ENCODE results near the gene HDDC2. TPM values are rescaled to one million over a fixed set of nuclear protein-coding genes. Genes with fewer than 3 reads are reported as not detected.

Gene HDDC2
- total RNA-seq, 1 experiment from 2014 or later, result 95.6 TPM

DNA sequence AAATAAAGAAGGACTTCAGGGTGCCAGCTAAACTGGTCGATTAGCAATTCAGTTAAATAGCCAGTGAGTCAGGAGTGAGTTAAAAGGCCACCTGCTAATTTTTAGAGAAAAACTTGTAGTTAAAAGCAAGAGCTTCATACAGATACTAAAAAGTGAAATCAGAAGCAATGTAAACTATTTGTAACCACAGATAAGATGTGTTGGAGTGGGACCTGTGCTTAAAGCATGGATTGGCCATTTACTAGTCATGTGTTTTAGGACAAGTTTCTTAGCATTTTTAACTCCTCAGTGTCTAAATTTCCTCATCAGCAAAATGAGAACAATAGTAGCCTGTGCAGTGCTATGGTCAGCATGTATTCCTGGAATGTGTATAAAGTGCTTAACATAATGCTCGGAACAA, 23.8 kb upstream of the HDDC2 start:
- DNase-seq (ENCODE audit: low read depth, low spot score) (no peak), ATAC-seq (no peak)
- no peak overlapping the region for H3K4me3 ChIP-seq (replicated peaks in 1 of 2; ENCODE audit: low read depth in 1 of 2, low read length in 2 of 2)
- no peak for TF ChIP-seq MAX (IDR thresholded peaks at IDR 0.05)
- no peak for TF ChIP-seq EZH2 (IDR thresholded peaks at IDR 0.05)
- TF ChIP-seq FOSL1 (IDR thresholded peaks at IDR 0.05; ENCODE audit: low read depth), result no peak
- TF ChIP-seq SIN3A (IDR thresholded peaks at IDR 0.05; ENCODE audit: low read depth), result no peak
- TF ChIP-seq JUND (IDR thresholded peaks at IDR 0.05), result no peak
- no peak for TF ChIP-seq SRF (IDR thresholded peaks at IDR 0.05; ENCODE audit: low read depth)
- TF ChIP-seq REST (IDR thresholded peaks at IDR 0.05; ENCODE audit: low read depth), result no peak
- TF ChIP-seq TCF7L2 (IDR thresholded peaks at IDR 0.05; ENCODE audit: borderline replicate concordance, extremely low read depth, insufficient read depth, insufficient read length), result no peak
- no peak for TF ChIP-seq ELF1 (IDR thresholded peaks at IDR 0.05; ENCODE audit: borderline replicate concordance, low read depth)
- intact Hi-C loops (cut with micrococcal nuclease), result no loop called here
- H3K36me3 ChIP-seq (ENCODE audit: control insufficient read depth in 1 of 2, insufficient read depth in 2 of 2, low read length in 2 of 2), result no peaks in the 10 kb centered on the region
- H3K4me1 ChIP-seq (ENCODE audit: control insufficient read depth in 1 of 2, insufficient read depth in 2 of 2, low read length in 2 of 2), result no peaks in the 10 kb centered on the region
- no peaks in the 10 kb centered on the region for H3K79me2 ChIP-seq (ENCODE audit: insufficient read depth, low read length)
- H3K27ac ChIP-seq (ENCODE audit: low read depth, low read length), result no peak overlapping the region
- H3K9me2 ChIP-seq (ENCODE audit: insufficient read depth), result no peaks in the 10 kb centered on the region
- peaks cover 75% of the 10 kb centered on the region for H3K27me3 ChIP-seq (ENCODE audit: insufficient read depth, low read length)
- no peaks in the 10 kb centered on the region for H3K9me3 ChIP-seq (ENCODE audit: control insufficient read depth in 1 of 2, insufficient read depth in 1 of 2, low read depth in 1 of 2, low read length in 2 of 2)
- ChIA-PET POLR2A (no interaction called here), CTCF (no interaction called here), RAD21 (ENCODE audit: low non-redundant PET in 1 of 2, low total read pairs in 2 of 2, uncharacterized antibody in 2 of 2, unreplicated experiment in 2 of 2) (no interaction called here)
- H3K4me2 ChIP-seq (ENCODE audit: low read length), result no peak overlapping the region
- no peak overlapping the region for H3K9ac ChIP-seq (ENCODE audit: low read length)
- BruUV-seq (replicated peaks), result no TSS peak
- H2AFZ ChIP-seq (ENCODE audit: low read depth, low read length, poor library complexity, severe bottlenecking), result no peak overlapping the region
- no peaks in the 10 kb centered on the region for H4K20me1 ChIP-seq (ENCODE audit: insufficient read depth)

Measured in HCT116 (cell line).